A549 (cell line): ENCODE measurements around the gene RASGRP1. TPM values are rescaled to one million over a fixed set of nuclear protein-coding genes. Genes with fewer than 3 reads are reported as not detected.

Experiments
- ATAC-seq, 2 experiments: fragments of 200-7000 bp in 1 of 2; fragments of >200 bp in 1 of 2; cut with Nextera tagmentation in 1 of 2; cut with Tn5 transposase in 1 of 2; 3 replicates each; pipeline versions ENCODE4 v1.8.0 to v1.9.1; 2018 to 2020; ENCODE audit warnings: mild to moderate bottlenecking in 1 of 2, moderate library complexity in 1 of 2
- CTCF ChIA-PET: fragments of 300-600 bp; sonication (Branson Sonifier 250); formaldehyde crosslinking; extraction: SDS; loops from one replicate; lab custom pipeline; 2021; ENCODE audit warnings: antibody characterized with exemption, inconsistent platforms; lab: Yijun Ruan, JAX
- POLR2A ChIA-PET: fragments of 350-600 bp; formaldehyde crosslinking; extraction: SDS; loops from one replicate; lab custom pipeline; 2021; ENCODE audit warnings: antibody characterized with exemption, inconsistent platforms; lab: Yijun Ruan, JAX
- DNase-seq, 2 experiments: peaks; one replicate each; pipeline versions ENCODE4 v3.0.0 to v3.0.0-alpha.2; 2011 to 2016; ENCODE audit warnings: low read depth in 1 of 2, low spot score in 1 of 2
- FAIRE-seq: peaks from 2 replicates; lab custom pipeline; 2011; peaks lifted over from hg19 to GRCh38; lab: Jason Lieb, UNC
- H3K27ac ChIP-seq, 2 experiments: fragments of >200 bp; sonication (Bioruptor Twin); formaldehyde crosslinking; 3 replicates each; pipeline ENCODE4 v1.5.1; 2016 to 2017
- H3K4me1 ChIP-seq: fragments of >200 bp; sonication (Bioruptor Twin); formaldehyde crosslinking; 3 replicates; pipeline ENCODE4 v1.6.1; 2016
- H3K4me2 ChIP-seq: fragments of >200 bp; sonication (Bioruptor Twin); formaldehyde crosslinking; 3 replicates; pipeline ENCODE4 v1.6.1; 2016
- H3K4me3 ChIP-seq: fragments of >200 bp; sonication (Bioruptor Twin); formaldehyde crosslinking; 3 replicates; pipeline ENCODE4 v1.5.1; 2016
- H3K9me3 ChIP-seq: fragments of >200 bp; sonication (Bioruptor Twin); formaldehyde crosslinking; 3 replicates; pipeline ENCODE4 v1.6.1; 2016
- BHLHE40 ChIP-seq: IDR thresholded peaks from 2 replicates; pipeline ENCODE4 v1.6.1; 2012; ENCODE audit warnings: low read depth, low read length, inconsistent platforms
- CBX8 ChIP-seq: fragments of 200-600 bp; sonication (generic); IDR thresholded peaks from 2 replicates; pipeline ENCODE4 v1.6.1; 2016
- CHD2 ChIP-seq: fragments of 150-350 bp; IDR thresholded peaks from 2 replicates; pipeline ENCODE4 v1.6.1; 2014; ENCODE audit warnings: low read length; ENCODE audit not compliant: partially characterized antibody
- CHD4 ChIP-seq: fragments of 200-600 bp; sonication (generic); IDR thresholded peaks from 2 replicates; pipeline ENCODE4 v1.6.1; 2016; ENCODE audit warnings: antibody characterized with exemption, mild to moderate bottlenecking, borderline replicate concordance
- CTCF ChIP-seq: fragments of >200 bp; sonication (Bioruptor Twin); formaldehyde crosslinking; IDR thresholded peaks from 3 replicates; pipeline ENCODE4 v1.5.1; 2016
- E2F6 ChIP-seq: IDR thresholded peaks from 2 replicates; pipeline ENCODE4 v1.6.1; 2012; ENCODE audit warnings: low read depth, borderline replicate concordance
- ELK1 ChIP-seq: fragments of 150-350 bp; IDR thresholded peaks from 2 replicates; pipeline ENCODE4 v1.6.1; 2014; ENCODE audit warnings: low read depth, mild to moderate bottlenecking, low read length
- FOSB ChIP-seq: fragments of 250-450 bp; sonication (Bioruptor Pico); IDR thresholded peaks from 2 replicates; pipeline ENCODE4 v1.5.0; 2020; ENCODE audit warnings: mild to moderate bottlenecking, moderate library complexity
- HDAC2 ChIP-seq: fragments of 200-600 bp; sonication (generic); IDR thresholded peaks from 2 replicates; pipeline ENCODE4 v1.6.1; 2016
- HES2 ChIP-seq: fragments of >200 bp; sonication (Bioruptor Twin); formaldehyde crosslinking; IDR thresholded peaks from 2 replicates; pipeline ENCODE4 v1.6.1; 2016
- HOXB5 ChIP-seq: fragments of 250-450 bp; sonication (Bioruptor Pico); IDR thresholded peaks from 2 replicates; pipeline ENCODE4 v1.5.0; 2020; ENCODE audit warnings: mild to moderate bottlenecking, moderate library complexity
- JUNB ChIP-seq: fragments of >200 bp; sonication (Bioruptor Twin); formaldehyde crosslinking; IDR thresholded peaks from 2 replicates; pipeline ENCODE4 v1.6.1; 2016
- KDM5A ChIP-seq: fragments of 200-600 bp; sonication (generic); IDR thresholded peaks from 2 replicates; pipeline ENCODE4 v1.6.1; 2016; ENCODE audit warnings: antibody characterized with exemption, mild to moderate bottlenecking
- MYC ChIP-seq: IDR thresholded peaks from 2 replicates; pipeline ENCODE4 v1.6.1; 2012; ENCODE audit warnings: mild to moderate bottlenecking, inconsistent platforms, low read length, improper control_type of control experiment, borderline replicate concordance
- NFE2L2 ChIP-seq: fragments of 150-350 bp; conservative IDR thresholded peaks from 2 replicates; pipeline ENCODE4 v1.6.1; 2014; ENCODE audit warnings: low read length
- PHF8 ChIP-seq: fragments of 200-600 bp; sonication (generic); IDR thresholded peaks from 2 replicates; pipeline ENCODE4 v1.6.1; 2016; ENCODE audit warnings: low read depth, mild to moderate bottlenecking, antibody characterized with exemption, moderate library complexity, borderline replicate concordance
- POLR2A ChIP-seq: IDR thresholded peaks from 2 replicates; pipeline ENCODE4 v1.6.1; 2012; ENCODE audit warnings: mild to moderate bottlenecking, low read length
- POLR2AphosphoS2 ChIP-seq: conservative IDR thresholded peaks from 2 replicates; pipeline ENCODE4 v1.6.1; 2012; ENCODE audit warnings: low read length, improper control_type of control experiment, inconsistent platforms
- RARB ChIP-seq: fragments of 250-450 bp; sonication (Bioruptor Pico); IDR thresholded peaks from 2 replicates; pipeline ENCODE4 v1.8.0; 2021; ENCODE audit warnings: mild to moderate bottlenecking, moderate library complexity
- RCOR1 ChIP-seq: fragments of 150-350 bp; IDR thresholded peaks from 2 replicates; pipeline ENCODE4 v1.6.1; 2014; ENCODE audit warnings: antibody characterized with exemption, low read length, low read depth
- REST ChIP-seq: fragments of 200-600 bp; sonication (generic); IDR thresholded peaks from 2 replicates; pipeline ENCODE4 v1.6.1; 2016; ENCODE audit warnings: antibody characterized with exemption, mild to moderate bottlenecking, moderate library complexity
- RFX5 ChIP-seq: fragments of 450-650 bp; IDR thresholded peaks from 2 replicates; pipeline ENCODE4 v1.7.1; 2014; ENCODE audit warnings: antibody characterized with exemption, mild to moderate bottlenecking, moderate library complexity
- SMC3 ChIP-seq: fragments of >200 bp; sonication (Bioruptor Twin); formaldehyde crosslinking; IDR thresholded peaks from 3 replicates; pipeline ENCODE4 v1.6.1; 2018; ENCODE audit warnings: inconsistent platforms
- WGBS: methylation state at CpG from one replicate; pipeline ENCODE4 v1.1.6; 2017; ENCODE audit errors: missing lambda C conversion rate; 5-methylcytosine and 5-hydroxymethylcytosine counted together
- polyA plus RNA-seq, 4 experiments: library from polyadenylated mRNA; depleted of rRNA in 3 of 4; stranded (reverse); fragments of >200 nt; fragmentation: RNase III in 1 of 4; extraction: RNeasy Plus Mini Kit Qiagen cat#74134 plus additional on column Dnase treatment in 1 of 4; gene quantifications; 2 replicates in 3 of 4; 3 replicates in 1 of 4; pipeline ENCODE4 v1.2.3, GENCODE V29; 2011 to 2017

The RASGRP1 gene
- polyA plus RNA-seq, 2 of the 4 experiments (the other 2 are of a cell fraction): 0.70 to 1.2 TPM

- H3K4me3 ChIP-seq: no peak overlapping the region
- 19% methylated on average over 4 of the region's 4 CpGs for WGBS
- H3K9me3 ChIP-seq: no peaks in the 10 kb centered on the region
- POLR2A ChIA-PET: no interaction called here
- FAIRE-seq (no peak), DNase-seq (no peak), ATAC-seq (peak; percentile 78 to 79)
- peak overlapping the region; percentile 21 to 30; a peak in 1 of 6 replicates for H3K27ac ChIP-seq
- H3K4me1 ChIP-seq: peaks cover 4% of the 10 kb centered on the region; the same call in 1 of the 3 replicates
- TF ChIP-seq FOSB (CRISPR knock-in tag): no peak
- no peak for TF ChIP-seq PHF8
- TF ChIP-seq CHD4: no peak
- TF ChIP-seq NFE2L2: no peak
- H3K4me2 ChIP-seq: peak overlapping the region; percentile 49
- CTCF ChIA-PET: interaction anchor here (1.0 to 2.2 kb wide), 3 partner anchors 26 to 159 kb away, joined by 3 to 5 read pairs (median 5); no protein-coding TSS in a partner anchor
These were observed 33.1 kb downstream of the RASGRP1 start for GRCh38 chr15:38531509-38531908.

- Histone ChIP-seq H3K27ac (no peak overlapping the region), H3K4me1 (peaks cover 4% of the 10 kb centered on the region; the same call in 1 of the 3 replicates), H3K4me3 (no peak overlapping the region), H3K9me3 (no peaks in the 10 kb centered on the region), H3K4me2 (no peak overlapping the region)
- ChIA-PET CTCF (interaction anchor here (1.3 to 2.2 kb wide), 2 partner anchors 34 to 161 kb away, joined by 5 read pairs; no protein-coding TSS in a partner anchor), POLR2A (no interaction called here)
- TF ChIP-seq KDM5A (no peak), MYC (no peak), CHD2 (no peak), PHF8 (no peak), POLR2A (no peak), E2F6 (no peak), RARB (no peak)
- no peak for FAIRE-seq
- ATAC-seq: no peak
- WGBS: 75% methylated on average over 1 of the region's 1 CpG
- DNase-seq: no peak
These were observed 34.5 kb downstream of the RASGRP1 start for GRCh38 chr15:38530113-38530512.

- Histone ChIP-seq H3K4me2 (no peak overlapping the region), H3K27ac (no peak overlapping the region), H3K9me3 (no peaks in the 10 kb centered on the region), H3K4me1 (peaks cover 4% of the 10 kb centered on the region; the same call in 1 of the 3 replicates), H3K4me3 (no peak overlapping the region)
- no peak for DNase-seq
- WGBS: 80% methylated on average over 1 of the region's 1 CpG
- POLR2A ChIA-PET: no interaction called here
- no peak for TF ChIP-seq CTCF
- no peak for TF ChIP-seq CHD4
- no peak for TF ChIP-seq ELK1
- no peak for TF ChIP-seq JUNB
- TF ChIP-seq HDAC2: no peak
- TF ChIP-seq POLR2AphosphoS2: no peak
- no peak for TF ChIP-seq RCOR1
- no peak for FAIRE-seq
- ATAC-seq: no peak
- CTCF ChIA-PET: interaction anchor here (1.2 kb wide), 1 partner anchor 162 kb away, joined by 3 read pairs; no protein-coding TSS in a partner anchor
These were observed 36.3 kb downstream of the RASGRP1 start for GRCh38 chr15:38528294-38528693.

- POLR2A ChIA-PET: no interaction called here
- CTCF ChIA-PET: no interaction called here
- Histone ChIP-seq H3K4me1 (no peaks in the 10 kb centered on the region), H3K27ac (no peak overlapping the region), H3K4me2 (no peak overlapping the region), H3K9me3 (no peaks in the 10 kb centered on the region), H3K4me3 (no peak overlapping the region)
- no peak for DNase-seq
- FAIRE-seq: no peak
- ATAC-seq: no peak
- 53% methylated on average over 2 of the region's 2 CpGs for WGBS
- TF ChIP-seq SMC3: no peak
- TF ChIP-seq HOXB5 (CRISPR knock-in tag): no peak
- TF ChIP-seq CBX8: no peak
- no peak for TF ChIP-seq HES2
- TF ChIP-seq E2F6: no peak
- no peak for TF ChIP-seq RFX5
- TF ChIP-seq RARB: no peak
- no peak for TF ChIP-seq BHLHE40
- TF ChIP-seq FOSB (CRISPR knock-in tag): no peak
- no peak for TF ChIP-seq REST
These were observed 38.5 kb downstream of the RASGRP1 start for GRCh38 chr15:38526158-38526557.
